Measurements from ENCODE around the gene CPA5.

The CPA5 gene

GRCh38 chr7:130379921-130380860, 35.6 kb downstream of the CPA5 start, which contains the start of gene CPA1:
CPA1 (plus strand) TSS chr7:130380494; CDS start chr7:130380521, 27 bp downstream.
- Histone ChIP-seq H3K36me3 (ENCODE audit: insufficient read depth, insufficient read length, low read length) (no peaks in the 10 kb centered on the region), H3K4me3 (ENCODE audit: insufficient read length, low read depth) (no peak within 1 kb of the TSS), H3K4me1 (ENCODE audit: insufficient read depth, insufficient read length) (peaks cover 7% of the 10 kb centered on the region), H3K9ac (ENCODE audit: insufficient read length, low read depth) (no peak within 1 kb of the TSS), H3K27me3 (ENCODE audit: insufficient read depth, insufficient read length) (no peaks in the 10 kb centered on the region), H3K9me3 (ENCODE audit: insufficient read depth, low read length) (peaks cover 17% of the 10 kb centered on the region; the same call in 1 of the 2 replicates)
- no peak for DNase-seq (ENCODE audit: low read depth, low spot score)
- TF ChIP-seq SUZ12 (IDR thresholded peaks at IDR 0.05; ENCODE audit: extremely low read depth, insufficient read depth, insufficient read length), result no peak
- TF ChIP-seq ZNF274 (IDR thresholded peaks at IDR 0.05; ENCODE audit: low read depth, low read length), result no peak
- TF ChIP-seq YY1 (IDR thresholded peaks at IDR 0.05; ENCODE audit: insufficient read depth, insufficient read length), result no peak

DNA sequence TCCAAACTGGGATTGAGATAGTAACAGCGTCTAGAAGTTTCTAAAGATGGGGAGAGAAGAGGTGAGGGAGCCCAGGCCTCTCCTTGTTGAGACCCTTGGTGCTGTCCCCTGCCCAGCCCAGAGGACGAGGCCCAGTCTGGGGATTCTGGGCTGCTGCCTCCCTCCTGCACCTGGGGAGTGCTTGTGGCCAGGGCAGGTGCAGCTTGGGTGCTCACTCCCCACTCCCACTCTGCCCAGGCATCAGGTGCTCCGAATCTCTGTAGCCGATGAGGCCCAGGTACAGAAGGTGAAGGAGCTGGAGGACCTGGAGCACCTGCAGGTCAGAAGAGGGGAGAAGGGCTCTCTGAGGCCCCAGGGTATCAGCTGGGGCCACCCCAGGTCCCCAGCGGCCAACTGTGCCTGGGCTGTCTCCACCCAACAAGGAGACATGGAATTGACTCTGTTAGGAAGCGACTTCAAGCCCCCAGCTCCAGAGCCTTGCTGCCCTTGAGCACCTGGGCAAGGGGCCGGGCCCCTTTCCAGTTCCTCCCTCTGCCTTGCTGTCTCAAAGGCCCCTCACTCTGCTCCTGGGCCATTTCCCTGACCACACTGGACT, 36.3 kb downstream of the CPA5 start:
- no peak for DNase-seq (ENCODE audit: low read depth, low spot score)
- no peaks in the 10 kb centered on the region for H3K36me3 ChIP-seq (ENCODE audit: insufficient read depth, insufficient read length, low read length)
- TF ChIP-seq ZNF274 (IDR thresholded peaks at IDR 0.05; ENCODE audit: low read depth, low read length), result no peak
- TF ChIP-seq SUZ12 (IDR thresholded peaks at IDR 0.05; ENCODE audit: extremely low read depth, insufficient read depth, insufficient read length), result no peak
- TF ChIP-seq YY1 (IDR thresholded peaks at IDR 0.05; ENCODE audit: insufficient read depth, insufficient read length), result no peak

GRCh38 chr7:130381468-130382312, 37.1 kb downstream of the CPA5 start:
- H3K36me3 ChIP-seq (ENCODE audit: insufficient read depth, insufficient read length, low read length), result no peaks in the 10 kb centered on the region
- peaks cover 7% of the 10 kb centered on the region for H3K4me1 ChIP-seq (ENCODE audit: insufficient read depth, insufficient read length)
- H3K9me3 ChIP-seq (ENCODE audit: insufficient read depth, low read length), result peaks cover 6% of the 10 kb centered on the region; the same call in 1 of the 2 replicates
- TF ChIP-seq SUZ12 (IDR thresholded peaks at IDR 0.05; ENCODE audit: extremely low read depth, insufficient read depth, insufficient read length), result no peak
- no peak for TF ChIP-seq YY1 (IDR thresholded peaks at IDR 0.05; ENCODE audit: insufficient read depth, insufficient read length)
- no peak for TF ChIP-seq ZNF274 (IDR thresholded peaks at IDR 0.05; ENCODE audit: low read depth, low read length)
- no peaks in the 10 kb centered on the region for H3K27me3 ChIP-seq (ENCODE audit: insufficient read depth, insufficient read length)
- no peak overlapping the region for H3K9ac ChIP-seq (ENCODE audit: insufficient read length, low read depth)
- no peak overlapping the region for H3K4me3 ChIP-seq (ENCODE audit: insufficient read length, low read depth)
- DNase-seq (ENCODE audit: low read depth, low spot score), result no peak

More for the DNA sequence above, 36.3 kb downstream of the CPA5 start:
- Histone ChIP-seq H3K9me3 (ENCODE audit: insufficient read depth, low read length) (peaks cover 13% of the 10 kb centered on the region; the same call in 1 of the 2 replicates), H3K4me3 (ENCODE audit: insufficient read length, low read depth) (no peak overlapping the region), H3K4me1 (ENCODE audit: insufficient read depth, insufficient read length) (peaks cover 7% of the 10 kb centered on the region), H3K9ac (ENCODE audit: insufficient read length, low read depth) (no peak overlapping the region), H3K27me3 (ENCODE audit: insufficient read depth, insufficient read length) (no peaks in the 10 kb centered on the region)

GRCh38 chr7:130383187-130383980, 38.8 kb downstream of the CPA5 start:
- H3K9ac ChIP-seq (ENCODE audit: insufficient read length, low read depth), result no peak overlapping the region
- H3K9me3 ChIP-seq (ENCODE audit: insufficient read depth, low read length), result no peaks in the 10 kb centered on the region
- no peaks in the 10 kb centered on the region for H3K27me3 ChIP-seq (ENCODE audit: insufficient read depth, insufficient read length)
- no peak overlapping the region for H3K4me3 ChIP-seq (ENCODE audit: insufficient read length, low read depth)
- no peaks in the 10 kb centered on the region for H3K36me3 ChIP-seq (ENCODE audit: insufficient read depth, insufficient read length, low read length)
- TF ChIP-seq SUZ12 (IDR thresholded peaks at IDR 0.05; ENCODE audit: extremely low read depth, insufficient read depth, insufficient read length), result no peak
- no peak for TF ChIP-seq ZNF274 (IDR thresholded peaks at IDR 0.05; ENCODE audit: low read depth, low read length)
- no peak for TF ChIP-seq YY1 (IDR thresholded peaks at IDR 0.05; ENCODE audit: insufficient read depth, insufficient read length)
- DNase-seq (ENCODE audit: low read depth, low spot score), result no peak
- H3K4me1 ChIP-seq (ENCODE audit: insufficient read depth, insufficient read length), result peaks cover 7% of the 10 kb centered on the region

GRCh38 chr7:130384371-130384801, 39.8 kb downstream of the CPA5 start:
- H3K9ac ChIP-seq (ENCODE audit: insufficient read length, low read depth), result no peak overlapping the region
- no peaks in the 10 kb centered on the region for H3K27me3 ChIP-seq (ENCODE audit: insufficient read depth, insufficient read length)
- peaks cover 7% of the 10 kb centered on the region for H3K4me1 ChIP-seq (ENCODE audit: insufficient read depth, insufficient read length)
- no peak overlapping the region for H3K4me3 ChIP-seq (ENCODE audit: insufficient read length, low read depth)
- no peak for TF ChIP-seq ZNF274 (IDR thresholded peaks at IDR 0.05; ENCODE audit: low read depth, low read length)
- no peak for TF ChIP-seq SUZ12 (IDR thresholded peaks at IDR 0.05; ENCODE audit: extremely low read depth, insufficient read depth, insufficient read length)
- no peak for TF ChIP-seq YY1 (IDR thresholded peaks at IDR 0.05; ENCODE audit: insufficient read depth, insufficient read length)
- no peaks in the 10 kb centered on the region for H3K36me3 ChIP-seq (ENCODE audit: insufficient read depth, insufficient read length, low read length)
- DNase-seq (ENCODE audit: low read depth, low spot score), result no peak
- H3K9me3 ChIP-seq (ENCODE audit: insufficient read depth, low read length), result no peaks in the 10 kb centered on the region

All from NT2/D1 (cell line).